Measurements from ENCODE around the gene SH3GL1.

DNA sequence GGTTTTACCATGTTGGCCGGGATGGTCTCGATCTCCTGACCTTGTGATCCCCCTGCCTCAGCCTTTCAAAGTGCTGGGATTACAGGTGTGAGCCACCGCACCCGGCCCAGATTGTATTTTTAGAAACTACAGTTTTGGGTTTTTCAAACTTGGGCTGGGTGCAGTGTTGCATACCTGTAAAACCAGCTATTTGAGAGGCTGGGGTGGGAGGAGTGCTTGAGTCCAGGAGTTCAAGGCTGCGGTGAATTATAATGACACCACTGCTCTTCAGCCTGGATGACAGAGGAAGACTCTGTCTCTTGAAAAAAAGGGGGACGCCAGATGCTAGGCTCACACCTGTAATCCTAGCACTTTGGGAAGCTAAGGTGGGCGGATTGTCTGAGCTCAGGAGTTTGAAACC, 6.3 kb upstream of the SH3GL1 start:
- TF ChIP-seq TAF1 (IDR thresholded peaks at IDR 0.05; ENCODE audit: low read depth, low read length) (no peak), POLR2A (IDR thresholded peaks at IDR 0.05; ENCODE audit: low read depth, low read length) (no peak), POLR2AphosphoS5 (IDR thresholded peaks at IDR 0.05; ENCODE audit: low read depth, low read length) (no peak), SPI1 (IDR thresholded peaks at IDR 0.05; ENCODE audit: low read depth, low read length) (no peak)
